GM12874 (cell line): ENCODE data around the gene EEPD1.

Experiments used
- CTCF ChIP-seq: IDR thresholded peaks from 2 replicates; pipeline ENCODE4 v1.5.1; 2011; ENCODE audit warnings: low read depth, mild to moderate bottlenecking, control low read depth, low read length, moderate library complexity; ENCODE audit not compliant: insufficient read depth

The EEPD1 gene

DNA sequence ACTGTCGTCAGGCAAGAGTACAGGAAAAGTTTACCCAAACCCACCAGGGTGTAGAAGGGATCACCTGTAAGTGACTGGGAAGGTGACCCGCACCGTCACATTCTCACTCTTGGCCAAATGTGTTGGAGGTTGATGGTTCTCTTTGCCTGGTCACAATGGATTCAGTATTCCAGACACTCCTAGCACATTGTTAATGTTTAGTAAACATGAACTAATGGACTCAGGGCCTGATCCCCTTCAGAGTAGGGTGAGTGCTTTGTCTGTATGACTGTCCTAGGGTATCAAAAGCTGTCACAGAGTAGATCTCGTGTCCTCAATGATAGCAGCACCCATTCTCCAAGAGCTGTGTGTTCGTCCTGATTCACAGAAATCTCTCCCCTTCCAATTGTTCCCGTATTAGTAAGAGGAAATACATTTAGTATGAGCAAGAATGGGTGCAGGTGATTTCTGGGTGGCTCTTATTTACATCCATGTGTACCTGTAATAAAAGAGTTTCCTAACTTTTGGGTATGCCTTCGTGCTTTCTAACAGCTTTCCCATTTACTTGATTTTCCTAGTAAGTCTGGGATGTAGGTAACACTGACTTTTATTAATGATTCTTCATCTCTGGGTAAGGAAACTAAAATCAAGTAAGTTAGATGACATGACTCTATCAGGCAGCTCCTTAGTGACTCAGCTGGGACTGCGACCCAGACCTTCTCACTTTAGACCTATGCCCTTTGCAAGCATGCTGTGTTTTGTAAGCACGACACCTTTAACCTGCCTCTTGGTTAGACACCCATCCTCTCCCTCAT lies 4.7 kb downstream of the EEPD1 start:
- TF ChIP-seq CTCF: no peak

GRCh38 chr7:36158321-36158605 lies 5.2 kb downstream of the EEPD1 start:
- TF ChIP-seq CTCF: no peak

GRCh38 chr7:36159618-36160017 lies 6.6 kb downstream of the EEPD1 start:
- no peak for TF ChIP-seq CTCF

- TF ChIP-seq CTCF: no peak
Measured at GRCh38 chr7:36160313-36160712, 7.3 kb downstream of the EEPD1 start.

DNA sequence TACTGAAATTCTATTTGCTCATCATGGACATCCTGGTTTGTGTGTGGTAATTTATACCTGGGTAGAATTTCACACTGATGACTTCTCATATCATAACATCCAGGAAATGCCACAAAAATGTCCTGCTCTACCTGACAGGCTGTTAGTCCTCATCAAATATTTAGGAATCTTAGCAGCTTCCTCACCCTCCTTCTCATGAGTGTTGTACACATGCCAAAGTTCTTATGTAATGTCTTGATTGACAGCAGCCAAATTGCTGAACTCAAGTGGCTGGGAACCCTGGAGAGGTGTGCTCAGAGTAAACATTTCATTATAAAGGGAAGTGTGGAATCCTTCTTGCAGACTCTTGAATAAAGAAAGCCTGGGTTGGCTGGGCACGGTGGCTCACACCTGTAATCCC lies 8.9 kb downstream of the EEPD1 start:
- TF ChIP-seq CTCF: no peak

GRCh38 chr7:36165059-36165458 lies 12.0 kb downstream of the EEPD1 start:
- no peak for TF ChIP-seq CTCF

DNA sequence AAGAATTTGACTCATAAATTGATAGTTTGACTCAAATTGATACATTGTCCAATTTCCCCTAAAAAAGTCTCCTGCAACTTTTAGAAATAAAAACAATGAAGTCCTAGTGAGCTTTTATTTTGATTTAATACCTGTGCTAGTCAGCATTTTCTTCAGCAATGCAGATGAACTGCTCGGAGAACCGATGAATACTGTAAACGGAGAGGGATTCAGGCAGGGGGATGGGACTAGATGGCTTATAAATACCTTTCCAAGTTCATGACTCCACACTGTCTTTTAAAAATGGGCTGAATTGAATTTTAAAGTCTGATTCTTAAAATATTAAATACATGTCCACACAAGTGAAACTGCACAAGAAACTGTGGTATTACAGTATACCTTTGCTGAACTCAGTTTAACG lies 12.7 kb downstream of the EEPD1 start:
- TF ChIP-seq CTCF: no peak
